Left renal pelvis (tissue), 4 donors: Measurements from ENCODE around the gene C6orf15. TPM values are rescaled to one million over a fixed set of nuclear protein-coding genes. Genes with fewer than 3 reads are reported as not detected.

Experiments
- DNase-seq, 4 donors: peaks; one replicate each; pipeline ENCODE4 v3.0.0-alpha.2; 2013; ENCODE audit warnings: low read depth in 4 of 4, low spot score in 3 of 4
- polyA plus RNA-seq, 4 donors: library from polyadenylated mRNA; unstranded; fragments of 120-200 nt; gene quantifications; one replicate each; pipeline ENCODE4 v1.2.1, GENCODE V29; 2013; ENCODE audit not compliant: insufficient read length in 4 of 4

Gene C6orf15
- polyA plus RNA-seq, 4 donors, result 0.19 TPM; not detected in 3

- no peak for DNase-seq
These were observed 1.4 kb downstream of the C6orf15 start for GRCh38 chr6:31110825-31111582.

GRCh38 chr6:31107052-31107451 lies 5.3 kb downstream of the C6orf15 start:
- DNase-seq, result no peak

GRCh38 chr6:31103136-31103535 lies 9.2 kb downstream of the C6orf15 start:
- DNase-seq, result no peak

GRCh38 chr6:31098449-31098938 lies 13.9 kb downstream of the C6orf15 start:
- no peak for DNase-seq

GRCh38 chr6:31096656-31097055 lies 15.7 kb downstream of the C6orf15 start:
- DNase-seq, result no peak

GRCh38 chr6:31096215-31096614 lies 16.2 kb downstream of the C6orf15 start:
- DNase-seq, result no peak

- DNase-seq, result no peak
These were observed 17.9 kb downstream of the C6orf15 start for GRCh38 chr6:31094389-31094881.

- no peak for DNase-seq
These were observed 19.4 kb downstream of the C6orf15 start for GRCh38 chr6:31092769-31093505.

- DNase-seq, result no peak
These were observed 20.1 kb downstream of the C6orf15 start for GRCh38 chr6:31092238-31092637.

GRCh38 chr6:31091680-31092079 lies 20.7 kb downstream of the C6orf15 start:
- DNase-seq, result no peak

GRCh38 chr6:31090973-31091364 lies 21.4 kb downstream of the C6orf15 start:
- DNase-seq, result no peak

- no peak for DNase-seq
These were observed 22.0 kb downstream of the C6orf15 start for GRCh38 chr6:31090275-31090972.

GRCh38 chr6:31087494-31088089 lies 24.8 kb downstream of the C6orf15 start:
- peak; percentile 66 to 80 (median 70) for DNase-seq

- DNase-seq, result no peak
These were observed 25.5 kb downstream of the C6orf15 start for GRCh38 chr6:31086788-31087440.

- no peak for DNase-seq
These were observed 28.5 kb downstream of the C6orf15 start for GRCh38 chr6:31083742-31084354.

- DNase-seq, result no peak
These were observed 30.5 kb downstream of the C6orf15 start for GRCh38 chr6:31081872-31082271.

- DNase-seq, result peak in 2 of 4 donors; percentile 41 to 58
These were observed 32.6 kb downstream of the C6orf15 start for GRCh38 chr6:31079656-31080261.

GRCh38 chr6:31076611-31077010 lies 35.8 kb downstream of the C6orf15 start:
- DNase-seq, result no peak

- DNase-seq, result no peak
These were observed 36.8 kb downstream of the C6orf15 start for GRCh38 chr6:31075528-31075927.
